Central memory CD4-positive, alpha-beta T cell (primary cell): ENCODE data around the gene MYEF2.

ENCODE experiments used
- DNase-seq: peaks from one replicate; pipeline ENCODE4 v3.0.0; 2022

MYEF2 gene

DNA sequence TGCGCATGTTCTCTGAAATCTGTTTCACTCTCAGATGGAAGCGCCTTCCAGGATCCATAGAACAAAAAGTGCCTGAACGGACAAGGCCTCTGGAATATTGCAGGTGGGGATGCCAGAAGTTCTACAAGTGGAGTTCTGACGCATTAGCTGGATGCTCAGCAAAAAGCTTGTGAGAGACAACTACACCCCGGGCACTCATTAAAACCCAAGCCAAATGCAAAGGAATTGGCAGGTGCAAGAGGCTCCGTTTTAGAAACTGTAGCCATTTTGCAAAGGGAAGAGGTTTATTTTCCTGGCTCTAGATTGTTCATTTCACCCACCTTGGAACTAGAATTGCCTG, 92.5 kb downstream of the MYEF2 start:
- DNase-seq, result no peak

DNA sequence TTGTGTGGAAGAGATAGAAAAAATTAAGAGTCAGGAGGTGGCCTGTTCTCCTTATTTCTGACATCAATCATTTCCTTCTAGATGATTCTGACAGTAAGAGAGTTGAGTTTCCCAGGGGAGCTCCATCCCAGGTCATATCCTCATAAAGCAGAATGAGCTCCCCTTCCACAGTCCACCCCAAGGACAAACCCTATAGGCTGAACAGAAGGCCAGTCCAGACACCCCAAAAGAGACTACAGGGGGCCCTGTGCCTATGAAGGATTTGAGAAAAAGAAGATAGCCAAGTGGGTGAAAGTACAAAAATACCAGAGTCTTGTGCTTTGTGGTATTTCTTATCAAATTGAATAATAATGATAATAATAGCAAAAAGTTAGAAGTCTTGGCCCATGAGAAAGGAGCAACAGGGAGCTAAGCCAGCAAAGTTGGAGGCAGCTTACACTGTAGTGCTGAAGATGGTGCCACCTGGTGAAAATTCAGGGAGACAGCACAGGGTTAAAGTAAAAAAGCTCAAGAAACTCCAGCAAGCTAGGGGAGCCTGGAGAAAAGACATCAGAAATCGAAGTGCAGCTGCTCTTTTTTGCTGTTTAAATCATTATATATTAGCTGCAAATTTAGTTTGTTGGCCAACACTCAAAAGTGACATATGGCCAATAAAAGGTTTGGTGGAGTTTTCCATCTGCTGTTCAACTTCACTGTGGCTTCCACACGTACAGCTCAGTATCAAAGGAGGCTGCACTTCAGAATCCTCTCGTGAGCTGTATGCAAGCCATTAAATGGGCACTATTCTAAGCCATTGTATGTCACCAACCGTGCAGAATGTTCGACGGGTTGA, 93.1 kb downstream of the MYEF2 start:
- DNase-seq, result no peak
